ENCODE measurements around the gene TBX19. TPM values are rescaled to one million over a fixed set of nuclear protein-coding genes. Genes with fewer than 3 reads are reported as not detected.

Gene TBX19
- total RNA-seq, 1 donor from 2014 or later = 2.0 TPM

DNA sequence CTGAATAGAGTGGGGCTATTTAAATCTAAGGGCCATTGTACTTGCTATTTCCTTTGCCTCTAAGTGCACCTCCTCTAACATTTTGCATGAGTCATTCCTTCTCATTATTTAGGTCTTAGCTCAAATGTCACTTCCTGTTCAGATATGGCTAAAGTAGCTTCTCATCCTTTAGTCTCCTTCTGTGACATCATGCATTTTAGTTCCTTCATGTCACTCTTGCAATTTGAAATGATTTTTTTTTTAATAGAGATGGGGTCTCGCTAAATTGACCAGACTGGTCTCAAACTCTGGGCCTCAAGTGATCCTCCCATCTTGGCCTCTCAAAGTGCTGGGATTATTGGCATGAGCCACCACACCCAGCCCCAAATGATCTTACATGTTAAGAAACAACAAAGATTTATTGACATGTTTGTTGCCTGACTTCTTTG is 6.6 kb downstream of the TBX19 start:
- Mint-ChIP-seq H3K27ac (no peak overlapping the region), H3K4me1 (ENCODE audit: low read depth) (peaks cover 9% of the 10 kb centered on the region), H3K9me3 (ENCODE audit: low read depth) (no peaks in the 10 kb centered on the region), H3K27me3 (no peaks in the 10 kb centered on the region), H3K36me3 (ENCODE audit: insufficient read depth) (no peaks in the 10 kb centered on the region), H3K4me3 (ENCODE audit: low read depth) (no peak overlapping the region)
- TF ChIP-seq, protein P1, sequence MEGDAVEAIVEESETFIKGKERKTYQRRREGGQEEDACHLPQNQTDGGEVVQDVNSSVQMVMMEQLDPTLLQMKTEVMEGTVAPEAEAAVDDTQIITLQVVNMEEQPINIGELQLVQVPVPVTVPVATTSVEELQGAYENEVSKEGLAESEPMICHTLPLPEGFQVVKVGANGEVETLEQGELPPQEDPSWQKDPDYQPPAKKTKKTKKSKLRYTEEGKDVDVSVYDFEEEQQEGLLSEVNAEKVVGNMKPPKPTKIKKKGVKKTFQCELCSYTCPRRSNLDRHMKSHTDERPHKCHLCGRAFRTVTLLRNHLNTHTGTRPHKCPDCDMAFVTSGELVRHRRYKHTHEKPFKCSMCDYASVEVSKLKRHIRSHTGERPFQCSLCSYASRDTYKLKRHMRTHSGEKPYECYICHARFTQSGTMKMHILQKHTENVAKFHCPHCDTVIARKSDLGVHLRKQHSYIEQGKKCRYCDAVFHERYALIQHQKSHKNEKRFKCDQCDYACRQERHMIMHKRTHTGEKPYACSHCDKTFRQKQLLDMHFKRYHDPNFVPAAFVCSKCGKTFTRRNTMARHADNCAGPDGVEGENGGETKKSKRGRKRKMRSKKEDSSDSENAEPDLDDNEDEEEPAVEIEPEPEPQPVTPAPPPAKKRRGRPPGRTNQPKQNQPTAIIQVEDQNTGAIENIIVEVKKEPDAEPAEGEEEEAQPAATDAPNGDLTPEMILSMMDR (IDR thresholded peaks at IDR 0.05; ENCODE audit: unreplicated experiment) = no peak
- DNase-seq (ENCODE audit: low spot score, unreplicated experiment) = no peak

DNA sequence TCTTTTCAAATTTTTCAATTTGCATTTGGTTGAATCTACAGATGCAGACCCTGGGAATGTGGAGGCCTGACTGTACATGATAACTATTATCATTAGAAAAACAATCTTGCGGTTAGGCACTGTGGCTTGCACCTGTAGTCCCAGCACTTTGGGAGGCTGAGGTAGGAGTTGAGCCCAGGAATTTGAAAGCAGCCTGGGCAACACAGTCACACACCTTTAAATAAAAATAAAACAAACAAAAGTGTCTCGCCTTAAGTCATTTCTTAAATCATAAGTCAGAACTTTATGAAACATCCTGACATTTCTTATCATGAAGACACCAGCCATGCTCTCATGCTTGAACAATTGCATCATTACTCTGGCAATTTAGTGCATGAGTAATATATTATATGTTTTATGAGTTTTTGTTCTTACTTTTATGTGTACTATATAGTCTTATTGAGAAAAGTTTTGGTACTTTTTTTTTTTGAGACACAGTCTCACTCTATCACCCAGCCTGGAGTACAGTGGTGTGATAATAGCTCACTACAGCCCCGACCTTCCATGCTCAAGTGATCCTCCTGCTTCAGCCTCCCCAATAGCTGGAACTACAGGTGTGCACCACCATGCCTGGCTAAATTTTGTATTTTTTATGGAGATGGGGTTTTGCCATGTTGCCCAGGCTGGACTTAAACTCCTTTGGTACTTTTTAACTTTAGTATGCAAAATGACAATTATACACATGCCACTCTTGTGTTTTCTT is 7.8 kb downstream of the TBX19 start:
- H3K4me3 Mint-ChIP-seq (ENCODE audit: low read depth) = no peak overlapping the region
- TF ChIP-seq, protein P1 (IDR thresholded peaks at IDR 0.05; ENCODE audit: unreplicated experiment) = no peak
- no peaks in the 10 kb centered on the region for H3K27me3 Mint-ChIP-seq

DNA sequence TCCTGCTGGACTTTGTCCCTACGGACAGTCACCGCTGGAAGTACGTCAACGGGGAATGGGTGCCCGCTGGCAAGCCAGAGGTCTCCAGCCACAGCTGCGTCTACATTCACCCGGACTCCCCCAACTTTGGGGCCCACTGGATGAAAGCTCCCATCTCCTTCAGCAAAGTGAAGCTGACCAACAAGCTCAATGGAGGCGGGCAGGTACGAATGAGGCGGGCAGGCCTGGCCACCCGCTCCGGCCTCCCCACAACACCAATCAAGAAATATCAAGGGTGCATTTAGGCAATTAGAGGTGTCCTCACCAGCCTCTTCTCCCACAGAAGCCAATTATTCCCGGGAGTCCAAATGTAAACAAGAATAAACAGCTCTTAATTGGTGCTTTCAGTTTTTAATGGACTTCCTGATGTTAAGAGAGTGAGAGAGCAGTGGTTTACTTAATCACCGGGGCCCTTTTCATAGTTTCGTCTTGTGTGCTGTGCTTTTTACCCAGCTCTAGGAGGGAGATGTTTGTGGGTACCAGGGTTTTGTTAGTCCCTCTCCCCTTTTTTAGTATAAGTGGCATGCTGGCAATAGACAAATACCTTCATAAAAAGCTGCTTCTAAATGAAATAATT is 10.7 kb downstream of the TBX19 start:
- no peak overlapping the region for H3K4me3 Mint-ChIP-seq (ENCODE audit: low read depth)
- no peaks in the 10 kb centered on the region for H3K9me3 Mint-ChIP-seq (ENCODE audit: low read depth)
- peaks cover under 1% of the 10 kb centered on the region for H3K4me1 Mint-ChIP-seq (ENCODE audit: low read depth)
- no peaks in the 10 kb centered on the region for H3K27me3 Mint-ChIP-seq
- TF ChIP-seq, protein P1 (IDR thresholded peaks at IDR 0.05; ENCODE audit: unreplicated experiment) = no peak
- no peak overlapping the region for H3K27ac Mint-ChIP-seq
- H3K36me3 Mint-ChIP-seq (ENCODE audit: insufficient read depth) = no peaks in the 10 kb centered on the region
- no peak for DNase-seq (ENCODE audit: low spot score, unreplicated experiment)

More for the DNA sequence above, 7.8 kb downstream of the TBX19 start:
- no peak overlapping the region for H3K27ac Mint-ChIP-seq
- DNase-seq (ENCODE audit: low spot score, unreplicated experiment) = no peak
- no peaks in the 10 kb centered on the region for H3K36me3 Mint-ChIP-seq (ENCODE audit: insufficient read depth)
- peaks cover 9% of the 10 kb centered on the region for H3K4me1 Mint-ChIP-seq (ENCODE audit: low read depth)
- H3K9me3 Mint-ChIP-seq (ENCODE audit: low read depth) = no peaks in the 10 kb centered on the region

DNA sequence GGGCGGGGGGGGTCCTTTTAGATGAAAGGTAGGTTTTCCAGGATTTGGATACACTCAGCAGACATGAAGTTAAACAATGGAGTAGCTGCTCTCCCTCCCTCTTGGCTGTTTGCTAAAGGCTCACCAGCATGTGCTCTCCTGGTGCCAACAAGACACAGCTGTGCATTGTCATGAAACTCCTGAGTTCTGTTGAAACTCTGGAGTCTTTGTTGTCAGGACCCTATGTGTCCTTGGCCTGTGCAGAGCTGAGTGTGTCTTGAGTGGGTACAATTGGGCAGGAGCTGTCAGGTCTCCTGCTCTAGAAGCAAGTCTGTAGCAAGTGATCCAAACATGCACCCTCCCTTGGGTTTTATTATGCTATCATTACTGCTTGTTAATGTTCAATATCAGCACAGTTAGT is 12.7 kb downstream of the TBX19 start:
- no peaks in the 10 kb centered on the region for H3K36me3 Mint-ChIP-seq (ENCODE audit: insufficient read depth)
- no peaks in the 10 kb centered on the region for H3K27me3 Mint-ChIP-seq
- H3K4me3 Mint-ChIP-seq (ENCODE audit: low read depth) = no peak overlapping the region
- H3K4me1 Mint-ChIP-seq (ENCODE audit: low read depth) = no peaks in the 10 kb centered on the region
- H3K27ac Mint-ChIP-seq = no peak overlapping the region
- TF ChIP-seq, protein P1 (IDR thresholded peaks at IDR 0.05; ENCODE audit: unreplicated experiment) = no peak
- no peaks in the 10 kb centered on the region for H3K9me3 Mint-ChIP-seq (ENCODE audit: low read depth)
- DNase-seq (ENCODE audit: low spot score, unreplicated experiment) = no peak

DNA sequence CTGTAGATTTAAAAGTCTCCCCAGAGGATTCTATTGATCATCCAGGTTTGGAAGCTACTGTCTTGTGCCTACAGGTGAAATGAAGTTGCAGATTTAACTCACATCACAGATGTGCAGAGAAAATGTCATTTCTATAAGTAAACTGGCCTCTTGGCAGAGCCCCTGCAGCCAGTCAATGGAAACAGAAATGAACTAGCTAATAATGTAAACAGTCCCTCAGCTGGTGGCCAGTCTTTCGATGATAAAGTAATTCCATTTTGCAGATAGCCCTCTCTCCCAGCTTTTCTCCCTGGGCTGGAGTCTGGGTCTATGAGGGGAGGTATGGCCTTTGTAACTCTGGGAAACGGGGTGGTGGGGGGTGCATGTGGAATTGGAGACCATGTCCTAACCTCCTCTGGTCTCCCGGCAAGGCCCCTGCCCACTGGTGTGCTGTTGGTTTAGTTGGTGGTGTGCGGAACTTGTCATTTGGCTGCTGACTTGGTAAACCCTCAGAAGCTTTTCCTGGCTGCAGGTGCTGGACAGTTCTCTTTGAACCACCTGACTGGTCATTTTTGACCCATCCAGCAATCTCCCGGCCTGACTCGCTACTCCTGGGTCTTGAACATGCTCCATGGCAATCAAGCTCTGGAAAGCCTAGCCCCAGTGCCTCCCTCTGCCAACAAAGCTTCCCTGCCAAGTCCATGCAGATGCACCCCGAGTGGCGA is 14.9 kb downstream of the TBX19 start:
- Mint-ChIP-seq H3K36me3 (ENCODE audit: insufficient read depth) (no peaks in the 10 kb centered on the region), H3K27ac (no peak overlapping the region), H3K27me3 (no peaks in the 10 kb centered on the region), H3K4me1 (ENCODE audit: low read depth) (no peaks in the 10 kb centered on the region), H3K9me3 (ENCODE audit: low read depth) (no peaks in the 10 kb centered on the region), H3K4me3 (ENCODE audit: low read depth) (no peak overlapping the region)
- DNase-seq (ENCODE audit: low spot score, unreplicated experiment) = no peak
- TF ChIP-seq, protein P1 (IDR thresholded peaks at IDR 0.05; ENCODE audit: unreplicated experiment) = no peak

Data from progenitor cell of endocrine pancreas (in vitro differentiated cells).